Immature natural killer cell (primary cell): ENCODE data around the gene LRFN5. TPM values are rescaled to one million over a fixed set of nuclear protein-coding genes. Genes with fewer than 3 reads are reported as not detected.

Experiments used
- DNase-seq, 3 donors: peaks; one replicate each; pipeline ENCODE4 v3.0.0; 2022; ENCODE audit warnings: mixed read lengths in 1 of 3
- H3K27ac Mint-ChIP-seq, 6 donors: one replicate each; pipeline ENCODE4 v1.8.0; 2020; ENCODE audit warnings: mixed read lengths in 6 of 6, mild to moderate bottlenecking in 5 of 6, inconsistent platforms in 4 of 6, moderate library complexity in 3 of 6
- H3K27me3 Mint-ChIP-seq, 3 donors: one replicate each; pipeline ENCODE4 v1.8.0; 2020 to 2021; ENCODE audit warnings: low read depth in 3 of 3, mild to moderate bottlenecking in 3 of 3, mixed read lengths in 3 of 3, moderate library complexity in 3 of 3, inconsistent platforms in 1 of 3
- H3K36me3 Mint-ChIP-seq, 3 donors: one replicate each; pipeline ENCODE4 v1.8.0; 2020; ENCODE audit warnings: mixed read lengths in 3 of 3, inconsistent platforms in 2 of 3, mild to moderate bottlenecking in 2 of 3
- H3K4me1 Mint-ChIP-seq, 2 donors: one replicate each; pipeline ENCODE4 v1.8.0; 2020; ENCODE audit warnings: inconsistent platforms in 2 of 2, mild to moderate bottlenecking in 2 of 2, mixed read lengths in 2 of 2, moderate library complexity in 1 of 2
- H3K4me3 Mint-ChIP-seq, 5 donors: one replicate each; pipeline ENCODE4 v1.8.0; 2020; ENCODE audit warnings: mild to moderate bottlenecking in 5 of 5, mixed read lengths in 5 of 5, inconsistent platforms in 3 of 5, moderate library complexity in 3 of 5
- H3K9me3 Mint-ChIP-seq, 6 donors: one replicate each; pipeline ENCODE4 v1.8.0; 2020; ENCODE audit warnings: mild to moderate bottlenecking in 6 of 6, mixed read lengths in 6 of 6, inconsistent platforms in 4 of 6, moderate library complexity in 3 of 6
- polyA plus RNA-seq, 3 donors: library from polyadenylated mRNA; unstranded; fragments of 300-500 nt; fragmentation: Illumina TruSeq; gene quantifications; one replicate each; pipeline ENCODE4 v1.2.3, GENCODE V29; 2021

Gene LRFN5
- polyA plus RNA-seq, 3 donors from 2014 or later, result not detected

GRCh38 chr14:41607966-41608663 lies 1.4 kb downstream of the LRFN5 start:
- H3K36me3 Mint-ChIP-seq, result peaks cover 0 to 11% (median 0%) of the 10 kb centered on the region in 3 donors
- H3K9me3 Mint-ChIP-seq, result peaks cover 10 to 54% (median 28%) of the 10 kb centered on the region in 6 donors
- no peaks in the 10 kb centered on the region for H3K4me1 Mint-ChIP-seq
- peaks cover 22 to 40% (median 22%) of the 10 kb centered on the region in 3 donors for H3K27me3 Mint-ChIP-seq
- DNase-seq, result no peak
- peak overlapping the region in 1 of 5 donors; percentile 40 for H3K4me3 Mint-ChIP-seq
- no peak overlapping the region for H3K27ac Mint-ChIP-seq

- Mint-ChIP-seq H3K27ac (no peak overlapping the region), H3K4me3 (peak overlapping the region in 1 of 5 donors; percentile 27), H3K4me1 (no peaks in the 10 kb centered on the region), H3K36me3 (peaks cover 0 to 11% (median 0%) of the 10 kb centered on the region in 3 donors), H3K9me3 (peaks cover 10 to 54% (median 28%) of the 10 kb centered on the region in 6 donors), H3K27me3 (peaks cover 22 to 40% (median 22%) of the 10 kb centered on the region in 3 donors)
- no peak for DNase-seq
Observed at GRCh38 chr14:41608681-41609390, 2.2 kb downstream of the LRFN5 start.

GRCh38 chr14:41609704-41610183 lies 3.1 kb downstream of the LRFN5 start:
- peaks cover 0 to 14% (median 3%) of the 10 kb centered on the region in 3 donors for H3K36me3 Mint-ChIP-seq
- H3K4me1 Mint-ChIP-seq, result no peaks in the 10 kb centered on the region
- H3K4me3 Mint-ChIP-seq, result no peak overlapping the region
- H3K27me3 Mint-ChIP-seq, result peaks cover 20 to 35% (median 22%) of the 10 kb centered on the region in 3 donors
- DNase-seq, result no peak
- H3K9me3 Mint-ChIP-seq, result peaks cover 11 to 49% (median 27%) of the 10 kb centered on the region in 6 donors
- no peak overlapping the region for H3K27ac Mint-ChIP-seq

- Mint-ChIP-seq H3K27ac (no peak overlapping the region), H3K27me3 (peaks cover 2 to 4% (median 3%) of the 10 kb centered on the region in 3 donors), H3K9me3 (peaks cover 3 to 26% (median 12%) of the 10 kb centered on the region in 6 donors), H3K4me3 (no peak overlapping the region), H3K36me3 (peaks cover 0 to 10% (median 3%) of the 10 kb centered on the region in 3 donors), H3K4me1 (no peaks in the 10 kb centered on the region)
- no peak for DNase-seq
Observed at GRCh38 chr14:41615011-41615595, 8.4 kb downstream of the LRFN5 start.

- Mint-ChIP-seq H3K9me3 (peaks cover 2 to 18% (median 6%) of the 10 kb centered on the region in 6 donors), H3K27me3 (no peaks in the 10 kb centered on the region), H3K27ac (no peak overlapping the region), H3K36me3 (no peaks in the 10 kb centered on the region), H3K4me1 (no peaks in the 10 kb centered on the region), H3K4me3 (no peak overlapping the region)
- no peak for DNase-seq
Observed at GRCh38 chr14:41623736-41624135, 17.1 kb downstream of the LRFN5 start.

- H3K9me3 Mint-ChIP-seq, result peaks cover 0 to 16% (median 8%) of the 10 kb centered on the region in 6 donors
- no peak overlapping the region for H3K4me3 Mint-ChIP-seq
- H3K36me3 Mint-ChIP-seq, result no peaks in the 10 kb centered on the region
- peaks cover 0 to 2% (median 1%) of the 10 kb centered on the region in 3 donors for H3K27me3 Mint-ChIP-seq
- no peak overlapping the region for H3K27ac Mint-ChIP-seq
- H3K4me1 Mint-ChIP-seq, result no peaks in the 10 kb centered on the region
- no peak for DNase-seq
Observed at GRCh38 chr14:41629876-41630275, 23.2 kb downstream of the LRFN5 start.

GRCh38 chr14:41634286-41634685 lies 27.6 kb downstream of the LRFN5 start:
- Mint-ChIP-seq H3K27me3 (peaks cover 0 to 2% (median 1%) of the 10 kb centered on the region in 3 donors), H3K36me3 (no peaks in the 10 kb centered on the region), H3K27ac (no peak overlapping the region), H3K4me1 (no peaks in the 10 kb centered on the region), H3K9me3 (peaks cover 0 to 20% (median 7%) of the 10 kb centered on the region in 6 donors), H3K4me3 (no peak overlapping the region)
- DNase-seq, result no peak

GRCh38 chr14:41636492-41637392 lies 30.1 kb downstream of the LRFN5 start:
- Mint-ChIP-seq H3K27me3 (no peaks in the 10 kb centered on the region), H3K27ac (no peak overlapping the region), H3K4me1 (no peaks in the 10 kb centered on the region), H3K36me3 (no peaks in the 10 kb centered on the region), H3K4me3 (no peak overlapping the region), H3K9me3 (peaks cover 2 to 14% (median 5%) of the 10 kb centered on the region in 6 donors)
- no peak for DNase-seq

- Mint-ChIP-seq H3K36me3 (no peaks in the 10 kb centered on the region), H3K4me1 (no peaks in the 10 kb centered on the region), H3K4me3 (no peak overlapping the region), H3K27me3 (no peaks in the 10 kb centered on the region), H3K9me3 (peaks cover 2 to 24% (median 9%) of the 10 kb centered on the region in 6 donors), H3K27ac (no peak overlapping the region)
- DNase-seq, result no peak
Observed at GRCh38 chr14:41641690-41642089, 35.0 kb downstream of the LRFN5 start.

GRCh38 chr14:41642367-41642766 lies 35.7 kb downstream of the LRFN5 start:
- H3K27me3 Mint-ChIP-seq, result no peaks in the 10 kb centered on the region
- H3K9me3 Mint-ChIP-seq, result peaks cover 3 to 30% (median 11%) of the 10 kb centered on the region in 6 donors
- H3K4me3 Mint-ChIP-seq, result no peak overlapping the region
- peaks cover 0 to 3% (median 0%) of the 10 kb centered on the region in 3 donors for H3K36me3 Mint-ChIP-seq
- DNase-seq, result no peak
- H3K4me1 Mint-ChIP-seq, result no peaks in the 10 kb centered on the region
- no peak overlapping the region for H3K27ac Mint-ChIP-seq

- Mint-ChIP-seq H3K36me3 (peaks cover 0 to 4% (median 0%) of the 10 kb centered on the region in 3 donors), H3K9me3 (peaks cover 3 to 34% (median 12%) of the 10 kb centered on the region in 6 donors), H3K4me1 (no peaks in the 10 kb centered on the region), H3K27me3 (no peaks in the 10 kb centered on the region), H3K4me3 (no peak overlapping the region), H3K27ac (no peak overlapping the region)
- DNase-seq, result no peak
Observed at GRCh38 chr14:41642789-41643188, 36.1 kb downstream of the LRFN5 start.

- DNase-seq, result no peak
- H3K27me3 Mint-ChIP-seq, result no peaks in the 10 kb centered on the region
- H3K27ac Mint-ChIP-seq, result no peak overlapping the region
- H3K9me3 Mint-ChIP-seq, result peaks cover 3 to 37% (median 14%) of the 10 kb centered on the region in 6 donors
- peaks cover 0 to 4% (median 0%) of the 10 kb centered on the region in 3 donors for H3K36me3 Mint-ChIP-seq
- no peaks in the 10 kb centered on the region for H3K4me1 Mint-ChIP-seq
- H3K4me3 Mint-ChIP-seq, result no peak overlapping the region
Observed at GRCh38 chr14:41644606-41645005, 37.9 kb downstream of the LRFN5 start.

GRCh38 chr14:41650802-41651201 lies 44.1 kb downstream of the LRFN5 start:
- no peak for DNase-seq
- Mint-ChIP-seq H3K4me1 (no peaks in the 10 kb centered on the region), H3K27ac (no peak overlapping the region), H3K27me3 (no peaks in the 10 kb centered on the region), H3K9me3 (peaks cover 4 to 38% (median 14%) of the 10 kb centered on the region in 6 donors), H3K4me3 (no peak overlapping the region), H3K36me3 (peaks cover 0 to 4% (median 0%) of the 10 kb centered on the region in 3 donors)
